GM23338 (cell line): Measurements from ENCODE around the gene NUDCD2.

Source experiments
- EZH2 ChIP-seq: fragments of 200-600 bp; sonication (generic); IDR thresholded peaks from one replicate; pipeline ENCODE4 v1.8.0; 2017; ENCODE audit warnings: antibody characterized with exemption, mild to moderate bottlenecking, low read depth; ENCODE audit not compliant: unreplicated experiment
- EZH2phosphoT487 ChIP-seq: fragments of 200-600 bp; sonication (generic); IDR thresholded peaks from one replicate; pipeline ENCODE4 v1.8.1; 2018; ENCODE audit warnings: antibody characterized with exemption; ENCODE audit not compliant: unreplicated experiment
- JUNB ChIP-seq: IDR thresholded peaks from one replicate; pipeline ENCODE4 v1.6.1; 2016; ENCODE audit warnings: antibody characterized with exemption; ENCODE audit not compliant: unreplicated experiment
- POLR2AphosphoS5 ChIP-seq: IDR thresholded peaks from 2 replicates; pipeline ENCODE4 v1.6.1; 2016; ENCODE audit warnings: antibody characterized with exemption, low read depth
- STAT1 ChIP-seq: IDR thresholded peaks from one replicate; pipeline ENCODE4 v1.6.1; 2016; ENCODE audit warnings: antibody characterized with exemption; ENCODE audit not compliant: unreplicated experiment
- TF ChIP-seq, protein P1 (sequence below), 2 experiments: fragments of 200-600 bp in 1 of 2; sonication (generic) in 1 of 2; conservative IDR thresholded peaks; 2 replicates each; pipeline versions ENCODE4 v1.5.1 to v1.6.1; 2016 to 2017; ENCODE audit warnings: antibody characterized with exemption in 2 of 2, low read depth in 2 of 2, mild to moderate bottlenecking in 2 of 2, moderate library complexity in 1 of 2
- TF ChIP-seq, protein P2 (sequence below): IDR thresholded peaks from one replicate; pipeline ENCODE4 v1.6.1; 2018; ENCODE audit warnings: antibody characterized with exemption; ENCODE audit not compliant: unreplicated experiment
- TF ChIP-seq, protein P3 (sequence below): fragments of 250-450 bp; sonication (Bioruptor Pico); IDR thresholded peaks from 2 replicates; pipeline ENCODE4 v1.5.0; 2020; ENCODE audit warnings: mild to moderate bottlenecking, moderate library complexity

DNA sequence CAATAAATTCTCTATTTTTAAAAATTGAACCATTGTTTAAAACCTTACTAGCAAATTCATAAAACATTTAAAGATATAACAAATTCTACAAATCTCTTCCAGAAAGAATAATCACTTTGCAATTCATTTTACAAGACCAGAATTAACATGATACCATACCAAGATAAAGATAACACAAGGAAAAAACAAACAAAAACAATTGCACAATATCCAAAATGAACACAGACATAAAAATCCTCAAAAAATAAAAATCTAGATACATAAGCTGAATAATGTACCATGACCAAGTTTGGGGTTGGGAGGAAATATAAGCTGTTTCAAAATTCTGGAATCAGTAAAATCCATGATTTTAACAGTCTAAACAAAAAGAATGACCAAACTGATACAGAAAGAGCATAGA is 11.4 kb downstream of the NUDCD2 start:
- TF ChIP-seq, protein P1, sequence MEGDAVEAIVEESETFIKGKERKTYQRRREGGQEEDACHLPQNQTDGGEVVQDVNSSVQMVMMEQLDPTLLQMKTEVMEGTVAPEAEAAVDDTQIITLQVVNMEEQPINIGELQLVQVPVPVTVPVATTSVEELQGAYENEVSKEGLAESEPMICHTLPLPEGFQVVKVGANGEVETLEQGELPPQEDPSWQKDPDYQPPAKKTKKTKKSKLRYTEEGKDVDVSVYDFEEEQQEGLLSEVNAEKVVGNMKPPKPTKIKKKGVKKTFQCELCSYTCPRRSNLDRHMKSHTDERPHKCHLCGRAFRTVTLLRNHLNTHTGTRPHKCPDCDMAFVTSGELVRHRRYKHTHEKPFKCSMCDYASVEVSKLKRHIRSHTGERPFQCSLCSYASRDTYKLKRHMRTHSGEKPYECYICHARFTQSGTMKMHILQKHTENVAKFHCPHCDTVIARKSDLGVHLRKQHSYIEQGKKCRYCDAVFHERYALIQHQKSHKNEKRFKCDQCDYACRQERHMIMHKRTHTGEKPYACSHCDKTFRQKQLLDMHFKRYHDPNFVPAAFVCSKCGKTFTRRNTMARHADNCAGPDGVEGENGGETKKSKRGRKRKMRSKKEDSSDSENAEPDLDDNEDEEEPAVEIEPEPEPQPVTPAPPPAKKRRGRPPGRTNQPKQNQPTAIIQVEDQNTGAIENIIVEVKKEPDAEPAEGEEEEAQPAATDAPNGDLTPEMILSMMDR (conservative IDR thresholded peaks at IDR 0.05; ENCODE audit: low read depth in 2 of 2), result no peak
- TF ChIP-seq EZH2 (no peak), EZH2phosphoT487 (no peak), STAT1 (no peak), POLR2AphosphoS5 (no peak; the same call in 1 of the 2 replicates), JUNB (no peak)
- TF ChIP-seq, protein P2, sequence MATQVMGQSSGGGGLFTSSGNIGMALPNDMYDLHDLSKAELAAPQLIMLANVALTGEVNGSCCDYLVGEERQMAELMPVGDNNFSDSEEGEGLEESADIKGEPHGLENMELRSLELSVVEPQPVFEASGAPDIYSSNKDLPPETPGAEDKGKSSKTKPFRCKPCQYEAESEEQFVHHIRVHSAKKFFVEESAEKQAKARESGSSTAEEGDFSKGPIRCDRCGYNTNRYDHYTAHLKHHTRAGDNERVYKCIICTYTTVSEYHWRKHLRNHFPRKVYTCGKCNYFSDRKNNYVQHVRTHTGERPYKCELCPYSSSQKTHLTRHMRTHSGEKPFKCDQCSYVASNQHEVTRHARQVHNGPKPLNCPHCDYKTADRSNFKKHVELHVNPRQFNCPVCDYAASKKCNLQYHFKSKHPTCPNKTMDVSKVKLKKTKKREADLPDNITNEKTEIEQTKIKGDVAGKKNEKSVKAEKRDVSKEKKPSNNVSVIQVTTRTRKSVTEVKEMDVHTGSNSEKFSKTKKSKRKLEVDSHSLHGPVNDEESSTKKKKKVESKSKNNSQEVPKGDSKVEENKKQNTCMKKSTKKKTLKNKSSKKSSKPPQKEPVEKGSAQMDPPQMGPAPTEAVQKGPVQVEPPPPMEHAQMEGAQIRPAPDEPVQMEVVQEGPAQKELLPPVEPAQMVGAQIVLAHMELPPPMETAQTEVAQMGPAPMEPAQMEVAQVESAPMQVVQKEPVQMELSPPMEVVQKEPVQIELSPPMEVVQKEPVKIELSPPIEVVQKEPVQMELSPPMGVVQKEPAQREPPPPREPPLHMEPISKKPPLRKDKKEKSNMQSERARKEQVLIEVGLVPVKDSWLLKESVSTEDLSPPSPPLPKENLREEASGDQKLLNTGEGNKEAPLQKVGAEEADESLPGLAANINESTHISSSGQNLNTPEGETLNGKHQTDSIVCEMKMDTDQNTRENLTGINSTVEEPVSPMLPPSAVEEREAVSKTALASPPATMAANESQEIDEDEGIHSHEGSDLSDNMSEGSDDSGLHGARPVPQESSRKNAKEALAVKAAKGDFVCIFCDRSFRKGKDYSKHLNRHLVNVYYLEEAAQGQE, result no peak
- TF ChIP-seq, protein P3, sequence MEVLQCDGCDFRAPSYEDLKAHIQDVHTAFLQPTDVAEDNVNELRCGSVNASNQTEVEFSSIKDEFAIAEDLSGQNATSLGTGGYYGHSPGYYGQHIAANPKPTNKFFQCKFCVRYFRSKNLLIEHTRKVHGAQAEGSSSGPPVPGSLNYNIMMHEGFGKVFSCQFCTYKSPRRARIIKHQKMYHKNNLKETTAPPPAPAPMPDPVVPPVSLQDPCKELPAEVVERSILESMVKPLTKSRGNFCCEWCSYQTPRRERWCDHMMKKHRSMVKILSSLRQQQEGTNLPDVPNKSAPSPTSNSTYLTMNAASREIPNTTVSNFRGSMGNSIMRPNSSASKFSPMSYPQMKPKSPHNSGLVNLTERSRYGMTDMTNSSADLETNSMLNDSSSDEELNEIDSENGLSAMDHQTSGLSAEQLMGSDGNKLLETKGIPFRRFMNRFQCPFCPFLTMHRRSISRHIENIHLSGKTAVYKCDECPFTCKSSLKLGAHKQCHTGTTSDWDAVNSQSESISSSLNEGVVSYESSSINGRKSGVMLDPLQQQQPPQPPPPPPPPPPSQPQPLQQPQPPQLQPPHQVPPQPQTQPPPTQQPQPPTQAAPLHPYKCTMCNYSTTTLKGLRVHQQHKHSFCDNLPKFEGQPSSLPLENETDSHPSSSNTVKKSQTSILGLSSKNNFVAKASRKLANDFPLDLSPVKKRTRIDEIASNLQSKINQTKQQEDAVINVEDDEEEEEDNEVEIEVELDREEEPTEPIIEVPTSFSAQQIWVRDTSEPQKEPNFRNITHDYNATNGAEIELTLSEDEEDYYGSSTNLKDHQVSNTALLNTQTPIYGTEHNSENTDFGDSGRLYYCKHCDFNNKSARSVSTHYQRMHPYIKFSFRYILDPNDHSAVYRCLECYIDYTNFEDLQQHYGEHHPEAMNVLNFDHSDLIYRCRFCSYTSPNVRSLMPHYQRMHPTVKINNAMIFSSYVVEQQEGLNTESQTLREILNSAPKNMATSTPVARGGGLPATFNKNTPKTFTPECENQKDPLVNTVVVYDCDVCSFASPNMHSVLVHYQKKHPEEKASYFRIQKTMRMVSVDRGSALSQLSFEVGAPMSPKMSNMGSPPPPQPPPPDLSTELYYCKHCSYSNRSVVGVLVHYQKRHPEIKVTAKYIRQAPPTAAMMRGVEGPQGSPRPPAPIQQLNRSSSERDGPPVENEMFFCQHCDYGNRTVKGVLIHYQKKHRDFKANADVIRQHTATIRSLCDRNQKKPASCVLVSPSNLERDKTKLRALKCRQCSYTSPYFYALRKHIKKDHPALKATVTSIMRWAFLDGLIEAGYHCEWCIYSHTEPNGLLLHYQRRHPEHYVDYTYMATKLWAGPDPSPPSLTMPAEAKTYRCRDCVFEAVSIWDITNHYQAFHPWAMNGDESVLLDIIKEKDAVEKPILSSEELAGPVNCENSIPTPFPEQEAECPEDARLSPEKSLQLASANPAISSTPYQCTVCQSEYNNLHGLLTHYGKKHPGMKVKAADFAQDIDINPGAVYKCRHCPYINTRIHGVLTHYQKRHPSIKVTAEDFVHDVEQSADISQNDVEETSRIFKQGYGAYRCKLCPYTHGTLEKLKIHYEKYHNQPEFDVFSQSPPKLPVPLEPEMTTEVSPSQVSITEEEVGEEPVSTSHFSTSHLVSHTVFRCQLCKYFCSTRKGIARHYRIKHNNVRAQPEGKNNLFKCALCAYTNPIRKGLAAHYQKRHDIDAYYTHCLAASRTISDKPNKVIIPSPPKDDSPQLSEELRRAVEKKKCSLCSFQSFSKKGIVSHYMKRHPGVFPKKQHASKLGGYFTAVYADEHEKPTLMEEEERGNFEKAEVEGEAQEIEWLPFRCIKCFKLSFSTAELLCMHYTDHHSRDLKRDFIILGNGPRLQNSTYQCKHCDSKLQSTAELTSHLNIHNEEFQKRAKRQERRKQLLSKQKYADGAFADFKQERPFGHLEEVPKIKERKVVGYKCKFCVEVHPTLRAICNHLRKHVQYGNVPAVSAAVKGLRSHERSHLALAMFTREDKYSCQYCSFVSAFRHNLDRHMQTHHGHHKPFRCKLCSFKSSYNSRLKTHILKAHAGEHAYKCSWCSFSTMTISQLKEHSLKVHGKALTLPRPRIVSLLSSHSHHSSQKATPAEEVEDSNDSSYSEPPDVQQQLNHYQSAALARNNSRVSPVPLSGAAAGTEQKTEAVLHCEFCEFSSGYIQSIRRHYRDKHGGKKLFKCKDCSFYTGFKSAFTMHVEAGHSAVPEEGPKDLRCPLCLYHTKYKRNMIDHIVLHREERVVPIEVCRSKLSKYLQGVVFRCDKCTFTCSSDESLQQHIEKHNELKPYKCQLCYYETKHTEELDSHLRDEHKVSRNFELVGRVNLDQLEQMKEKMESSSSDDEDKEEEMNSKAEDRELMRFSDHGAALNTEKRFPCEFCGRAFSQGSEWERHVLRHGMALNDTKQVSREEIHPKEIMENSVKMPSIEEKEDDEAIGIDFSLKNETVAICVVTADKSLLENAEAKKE (CRISPR knock-in tag), result no peak
